ENCODE results near the gene RNF144B. TPM values are rescaled to one million over a fixed set of nuclear protein-coding genes. Genes with fewer than 3 reads are reported as not detected.

The RNF144B gene
- total RNA-seq, 1 donor from 2014 or later: 6.3 TPM

DNA sequence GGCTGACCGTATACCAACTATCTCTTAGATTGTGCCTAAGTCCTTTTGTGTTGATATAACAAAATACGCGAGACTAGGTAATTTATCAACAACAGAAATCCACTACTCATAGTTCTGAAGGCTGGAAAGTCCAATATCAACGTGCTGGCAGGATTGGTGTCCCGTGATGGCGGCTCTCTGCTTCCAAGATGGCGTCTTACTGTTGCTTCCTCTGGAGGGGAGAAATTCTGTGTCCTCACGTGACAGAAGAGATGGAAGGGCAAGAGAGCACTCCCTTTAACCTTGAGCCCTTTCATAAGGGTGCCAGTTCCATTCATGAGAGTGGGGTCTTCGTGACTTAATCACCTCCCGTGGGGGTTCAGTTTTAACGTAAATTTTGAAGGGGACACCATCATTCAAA, 28.1 kb downstream of the RNF144B start:
- DNase-seq (ENCODE audit: low read depth): no peak
- H3K4me3 ChIP-seq (ENCODE audit: low read depth, low read length): no peak overlapping the region
- TF ChIP-seq, protein P1, sequence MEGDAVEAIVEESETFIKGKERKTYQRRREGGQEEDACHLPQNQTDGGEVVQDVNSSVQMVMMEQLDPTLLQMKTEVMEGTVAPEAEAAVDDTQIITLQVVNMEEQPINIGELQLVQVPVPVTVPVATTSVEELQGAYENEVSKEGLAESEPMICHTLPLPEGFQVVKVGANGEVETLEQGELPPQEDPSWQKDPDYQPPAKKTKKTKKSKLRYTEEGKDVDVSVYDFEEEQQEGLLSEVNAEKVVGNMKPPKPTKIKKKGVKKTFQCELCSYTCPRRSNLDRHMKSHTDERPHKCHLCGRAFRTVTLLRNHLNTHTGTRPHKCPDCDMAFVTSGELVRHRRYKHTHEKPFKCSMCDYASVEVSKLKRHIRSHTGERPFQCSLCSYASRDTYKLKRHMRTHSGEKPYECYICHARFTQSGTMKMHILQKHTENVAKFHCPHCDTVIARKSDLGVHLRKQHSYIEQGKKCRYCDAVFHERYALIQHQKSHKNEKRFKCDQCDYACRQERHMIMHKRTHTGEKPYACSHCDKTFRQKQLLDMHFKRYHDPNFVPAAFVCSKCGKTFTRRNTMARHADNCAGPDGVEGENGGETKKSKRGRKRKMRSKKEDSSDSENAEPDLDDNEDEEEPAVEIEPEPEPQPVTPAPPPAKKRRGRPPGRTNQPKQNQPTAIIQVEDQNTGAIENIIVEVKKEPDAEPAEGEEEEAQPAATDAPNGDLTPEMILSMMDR (conservative IDR thresholded peaks at IDR 0.05; ENCODE audit: low read depth, low read length): no peak

DNA sequence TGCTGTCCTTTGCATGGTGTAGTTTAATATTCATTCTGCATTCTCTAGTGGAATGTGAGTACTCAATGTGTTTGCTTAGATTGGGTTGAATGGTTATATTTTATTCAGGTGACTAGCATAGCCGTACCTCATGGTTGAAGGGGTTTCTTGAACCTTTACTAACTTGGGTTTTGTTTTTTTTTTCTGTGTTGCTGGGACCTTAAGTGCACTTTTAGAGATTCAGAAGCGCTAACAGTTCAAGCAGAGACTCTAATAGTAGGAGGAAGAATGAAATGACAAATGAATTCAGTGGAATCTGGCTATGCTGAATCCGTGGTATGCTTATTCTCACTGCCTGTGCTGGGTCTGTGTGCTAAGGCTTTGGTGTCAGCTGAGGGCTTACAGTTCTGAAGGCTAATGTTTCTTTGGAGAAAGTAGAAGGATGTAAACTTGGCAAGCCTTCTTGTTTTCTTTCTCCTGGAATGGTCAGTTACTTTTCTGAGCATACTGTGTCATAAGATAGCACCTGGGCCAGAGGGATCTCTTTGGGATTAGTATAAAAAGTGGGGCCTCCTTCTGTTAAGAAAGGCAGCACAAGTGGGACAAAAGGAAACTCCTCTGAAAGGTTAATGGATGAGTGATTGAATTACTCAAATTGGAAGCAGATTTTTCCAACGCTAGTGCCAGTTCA, 28.7 kb downstream of the RNF144B start:
- peak; percentile 66 for DNase-seq (ENCODE audit: low read depth)
- H3K4me3 ChIP-seq (ENCODE audit: low read depth, low read length): peak overlapping the region; percentile 2
- TF ChIP-seq, protein P1 (conservative IDR thresholded peaks at IDR 0.05; ENCODE audit: low read depth, low read length): no peak

DNA sequence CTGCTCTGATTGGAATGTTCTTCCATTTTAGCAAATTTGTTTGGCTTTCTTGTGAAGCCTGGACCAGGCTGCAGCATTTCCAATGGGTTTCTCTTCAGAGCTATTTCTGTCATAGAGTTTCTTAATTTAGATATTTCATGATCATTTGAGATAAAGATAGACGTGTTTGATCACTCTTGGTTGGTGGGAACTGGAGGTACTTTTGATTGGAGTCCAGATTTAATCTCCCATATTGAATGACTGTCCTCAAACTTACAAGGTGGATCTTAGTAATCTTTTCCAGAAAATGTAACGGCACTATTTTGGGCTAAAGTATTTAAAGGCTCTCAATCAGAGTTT, 29.2 kb downstream of the RNF144B start:
- TF ChIP-seq, protein P1 (conservative IDR thresholded peaks at IDR 0.05; ENCODE audit: low read depth, low read length): no peak
- peak overlapping the region; percentile 2 for H3K4me3 ChIP-seq (ENCODE audit: low read depth, low read length)
- no peak for DNase-seq (ENCODE audit: low read depth)

DNA sequence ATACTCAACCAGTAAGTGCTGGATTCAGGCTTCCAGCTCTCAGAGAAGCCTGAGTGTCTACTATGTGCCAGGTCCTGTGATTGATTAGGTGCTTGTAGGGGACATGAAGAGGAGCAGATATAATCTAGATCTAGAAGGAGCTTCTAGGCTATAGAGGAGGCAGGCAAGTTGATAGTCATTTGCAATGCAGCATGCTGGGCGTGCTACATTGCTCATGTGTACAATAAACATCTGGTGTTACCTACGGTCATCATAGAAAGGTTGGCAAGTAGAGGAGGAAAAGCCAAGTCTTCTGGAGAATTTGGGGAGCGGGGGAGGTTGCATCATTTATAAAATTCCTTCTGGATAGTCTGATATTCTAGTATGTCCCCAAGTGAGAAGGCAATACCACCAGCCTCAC, 33.2 kb downstream of the RNF144B start:
- no peak overlapping the region for H3K4me3 ChIP-seq (ENCODE audit: low read depth, low read length)
- no peak for DNase-seq (ENCODE audit: low read depth)
- TF ChIP-seq, protein P1 (conservative IDR thresholded peaks at IDR 0.05; ENCODE audit: low read depth, low read length): no peak

DNA sequence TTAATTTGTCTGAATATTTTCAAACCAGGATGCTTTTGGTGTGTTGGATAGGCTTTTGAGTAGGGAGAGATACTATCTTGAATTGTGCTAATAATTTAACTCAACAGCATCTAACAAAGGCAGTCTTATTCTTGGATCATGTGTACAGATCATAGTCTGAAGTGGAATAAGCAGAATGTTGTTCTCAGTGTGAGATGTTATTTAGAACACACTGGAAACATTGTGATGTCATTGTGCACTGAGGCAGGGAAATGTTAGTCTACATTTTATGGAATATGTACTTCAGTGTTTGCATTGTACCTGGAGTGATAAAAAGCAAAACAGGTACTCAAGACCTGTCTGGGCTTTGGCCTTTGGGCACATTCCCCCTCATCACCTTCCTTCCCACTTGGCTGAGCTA, 35.0 kb downstream of the RNF144B start:
- TF ChIP-seq, protein P1 (conservative IDR thresholded peaks at IDR 0.05; ENCODE audit: low read depth, low read length): no peak
- DNase-seq (ENCODE audit: low read depth): no peak
- no peak overlapping the region for H3K4me3 ChIP-seq (ENCODE audit: low read depth, low read length)

DNA sequence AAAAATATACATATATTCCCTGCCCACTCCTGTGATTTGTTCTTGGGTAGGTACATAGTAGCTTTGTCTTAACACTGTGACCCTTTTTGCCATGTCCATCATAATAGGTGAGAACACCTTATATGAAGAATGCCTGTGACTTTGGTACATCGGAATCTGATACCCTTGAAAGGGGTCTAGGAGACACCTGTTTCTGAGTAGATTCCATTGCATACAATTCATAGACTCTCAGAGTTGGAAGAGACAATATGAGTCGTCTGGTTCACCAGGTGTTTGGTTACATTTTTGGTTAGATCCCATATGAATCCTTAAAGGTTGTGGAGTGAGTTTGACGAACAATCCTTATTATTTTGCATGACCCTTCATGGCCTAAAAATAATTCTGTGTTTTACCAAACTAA, 36.3 kb downstream of the RNF144B start:
- no peak for DNase-seq (ENCODE audit: low read depth)
- H3K4me3 ChIP-seq (ENCODE audit: low read depth, low read length): no peak overlapping the region
- TF ChIP-seq, protein P1 (conservative IDR thresholded peaks at IDR 0.05; ENCODE audit: low read depth, low read length): no peak

DNA sequence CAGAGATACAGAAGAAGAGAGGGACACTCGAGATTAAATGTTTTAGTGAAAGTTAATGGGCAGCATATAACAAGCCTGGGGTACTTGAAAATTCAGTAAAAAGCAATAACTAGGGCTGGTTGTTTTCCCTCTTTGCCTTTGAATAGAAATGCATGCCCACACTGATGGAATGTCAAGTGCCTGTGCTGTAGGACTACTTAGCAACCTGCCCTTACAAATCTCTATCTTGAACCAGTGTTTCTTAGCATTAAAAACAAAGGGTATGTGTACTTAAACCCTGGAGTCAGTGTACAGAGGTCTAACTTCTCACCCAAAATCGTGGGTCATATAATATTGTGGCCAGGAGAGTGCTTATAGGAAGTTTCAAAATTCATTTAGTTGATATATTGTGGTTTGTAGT, 37.1 kb downstream of the RNF144B start:
- TF ChIP-seq, protein P1 (conservative IDR thresholded peaks at IDR 0.05; ENCODE audit: low read depth, low read length): no peak
- no peak overlapping the region for H3K4me3 ChIP-seq (ENCODE audit: low read depth, low read length)
- DNase-seq (ENCODE audit: low read depth): no peak

Measured in epithelial cell of proximal tubule (primary cell).